Stimulated activated naive CD8-positive, alpha-beta T cell treated with anti-CD3 and anti-CD28 coated beads, Interleukin-15, Interleukin-2, amounts not matched to agents 100 U/mL and 50 U/mL, for 24 hours (primary cell): Measurements from ENCODE around the gene SMC6.
A peak's percentile ranks its signal among the peaks of the same experiment; 100 is the strongest.

ENCODE experiments used
- ATAC-seq: fragments of 150-1000 bp; cut with Tn5 transposase; one replicate; pipeline ENCODE4 v1.10.0; 2021
- DNase-seq: peaks from one replicate; pipeline ENCODE4 v3.0.0; 2021

Gene SMC6

DNA sequence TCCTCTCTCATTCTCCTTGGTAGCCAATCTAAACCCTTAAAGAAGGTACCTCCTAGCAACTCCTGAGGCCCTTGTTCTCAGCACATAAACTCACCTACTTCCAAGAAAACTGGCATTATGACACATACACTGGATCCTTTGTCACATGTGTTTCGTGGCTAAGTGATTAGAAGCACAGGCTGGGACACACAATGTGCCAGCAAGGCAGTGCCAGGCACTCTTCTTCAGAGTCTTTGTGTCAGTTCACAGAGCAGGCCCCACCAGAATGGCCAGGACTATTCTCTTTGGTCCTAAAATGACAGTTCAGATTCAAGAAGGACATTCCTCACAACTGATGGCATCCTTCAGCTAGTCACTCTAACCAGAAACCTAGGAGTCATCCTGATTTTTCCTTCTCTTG is 40.3 kb downstream of the SMC6 start:
- ATAC-seq (no peak), DNase-seq (no peak)

GRCh38 chr2:17710547-17711248 is 42.9 kb downstream of the SMC6 start:
- ATAC-seq = no peak
- no peak for DNase-seq

- ATAC-seq = peak; percentile 14
- DNase-seq = no peak
Measured at GRCh38 chr2:17709897-17710296, 43.7 kb downstream of the SMC6 start.

DNA sequence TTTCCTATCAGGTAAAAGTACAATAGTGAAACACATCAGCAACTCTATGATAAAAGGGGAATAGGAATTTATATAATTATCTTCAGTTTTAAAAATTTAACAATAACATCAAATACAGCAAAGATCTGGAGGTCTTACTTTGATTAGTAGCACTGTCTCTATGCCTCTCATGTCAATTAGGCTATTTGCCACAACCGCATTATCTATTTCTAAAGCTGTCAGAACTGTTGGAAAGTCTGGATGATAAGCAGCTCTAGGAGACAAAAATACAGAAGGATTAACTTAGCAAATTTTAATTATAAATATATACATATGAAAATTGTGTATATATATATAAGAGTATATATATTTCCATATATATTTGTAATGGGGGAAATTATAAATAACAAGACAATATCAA is 45.1 kb downstream of the SMC6 start:
- ATAC-seq (no peak), DNase-seq (no peak)

DNA sequence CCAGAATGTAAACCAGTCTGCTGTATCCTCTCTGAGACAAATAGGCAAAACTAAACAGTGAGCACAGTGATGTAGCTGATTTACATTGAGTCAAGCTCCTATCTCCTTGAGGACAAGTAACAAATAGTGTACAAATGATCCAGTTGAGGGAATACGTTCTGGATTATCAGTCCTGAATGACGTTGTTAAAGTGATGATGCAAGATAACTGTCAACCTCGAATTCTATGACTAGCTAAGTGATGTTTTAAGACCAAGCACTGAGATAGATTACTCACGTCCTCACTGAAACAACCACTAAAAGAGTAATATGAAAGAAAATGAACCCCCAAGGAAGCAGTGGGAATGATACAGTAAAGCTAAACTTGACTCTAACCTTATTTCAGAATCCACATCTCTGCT is 46.8 kb downstream of the SMC6 start:
- DNase-seq (no peak), ATAC-seq (no peak)

- no peak for ATAC-seq
- no peak for DNase-seq
Measured at GRCh38 chr2:17690776-17691175, 62.8 kb downstream of the SMC6 start.

DNA sequence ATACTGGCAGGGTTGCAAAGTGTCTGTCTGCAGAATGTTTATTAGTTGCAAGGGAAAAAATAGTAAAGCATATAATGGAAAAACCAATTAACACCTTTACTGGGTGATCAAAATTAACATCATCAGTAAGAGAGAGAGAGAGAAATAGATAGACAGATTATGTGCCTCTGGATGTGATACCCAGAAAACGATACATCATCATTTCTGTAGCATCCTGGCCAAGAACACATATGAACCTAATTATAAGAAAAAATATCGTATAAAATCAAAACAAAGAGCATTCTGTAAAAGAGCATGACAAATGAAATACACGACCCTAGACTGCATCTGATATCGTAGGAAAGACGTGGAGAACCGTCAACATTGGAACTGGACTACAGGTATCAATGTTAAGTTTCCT is 64.6 kb downstream of the SMC6 start:
- DNase-seq = no peak
- ATAC-seq = no peak

DNA sequence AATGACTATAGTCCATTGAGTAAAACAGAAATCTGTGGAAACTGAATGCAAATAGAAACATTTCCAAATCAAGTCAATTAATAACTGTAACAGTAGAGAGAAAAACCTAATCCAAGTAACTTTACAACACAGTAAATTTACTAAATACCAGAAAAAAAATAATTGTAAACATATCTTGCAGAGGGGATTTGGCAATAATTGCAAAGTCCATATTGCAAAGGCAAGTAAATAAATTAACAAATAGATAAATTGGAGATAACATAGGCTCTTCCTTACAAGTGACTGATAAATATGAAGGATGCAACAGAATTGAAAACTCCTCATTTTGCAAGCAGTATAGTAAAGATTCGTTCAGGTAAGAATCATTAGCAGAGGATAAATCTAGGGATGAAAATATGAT is 65.0 kb downstream of the SMC6 start:
- ATAC-seq = no peak

GRCh38 chr2:17683981-17684380 is 69.6 kb downstream of the SMC6 start:
- ATAC-seq (no peak), DNase-seq (no peak)

More for the DNA sequence above, 65.0 kb downstream of the SMC6 start:
- no peak for DNase-seq

GRCh38 chr2:17682098-17682857 is 71.3 kb downstream of the SMC6 start:
- ATAC-seq (no peak), DNase-seq (no peak)

GRCh38 chr2:17680119-17680518 is 73.5 kb downstream of the SMC6 start:
- ATAC-seq (no peak), DNase-seq (no peak)

DNA sequence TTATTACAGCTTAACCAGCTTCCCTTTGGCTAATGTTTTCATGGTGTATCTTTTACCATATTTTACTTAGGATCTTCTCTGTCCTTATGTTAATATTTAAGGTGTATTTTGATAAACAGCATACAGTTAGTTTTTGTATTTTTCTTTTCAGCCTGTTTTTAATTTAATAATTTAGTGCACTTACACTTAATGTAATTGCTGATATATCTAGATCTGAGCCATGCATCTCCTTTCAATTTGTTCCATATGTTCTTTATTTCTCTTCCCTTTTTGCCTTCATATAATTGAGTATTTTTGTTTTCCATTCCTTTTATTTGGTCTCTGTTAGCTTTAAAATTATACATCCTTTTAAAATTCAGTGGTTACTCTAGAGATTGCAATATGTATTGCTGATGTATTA is 78.8 kb downstream of the SMC6 start:
- DNase-seq = no peak

GRCh38 chr2:17672583-17673317 is 80.9 kb downstream of the SMC6 start:
- DNase-seq (no peak), ATAC-seq (peak; percentile 59)

More for the DNA sequence above, 78.8 kb downstream of the SMC6 start:
- ATAC-seq = no peak

DNA sequence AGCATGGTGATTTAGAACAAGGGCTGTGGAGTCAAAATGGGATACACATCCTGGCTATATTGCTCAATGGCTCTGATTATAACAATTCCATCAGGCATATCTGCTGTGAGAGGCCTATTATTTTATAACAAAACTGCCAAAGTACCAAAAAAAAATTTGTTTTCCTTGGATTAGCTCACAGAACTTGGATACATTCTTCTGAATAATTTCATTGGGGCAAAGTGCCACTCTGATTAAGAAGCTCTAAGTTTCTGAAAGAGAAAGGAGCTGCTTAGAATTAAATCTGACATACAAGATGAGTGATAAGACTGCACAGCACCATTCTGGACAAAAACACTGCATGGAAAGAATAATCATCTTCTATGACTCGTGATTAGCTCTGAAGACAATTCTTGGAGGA is 85.7 kb downstream of the SMC6 start:
- ATAC-seq (no peak), DNase-seq (no peak)

DNA sequence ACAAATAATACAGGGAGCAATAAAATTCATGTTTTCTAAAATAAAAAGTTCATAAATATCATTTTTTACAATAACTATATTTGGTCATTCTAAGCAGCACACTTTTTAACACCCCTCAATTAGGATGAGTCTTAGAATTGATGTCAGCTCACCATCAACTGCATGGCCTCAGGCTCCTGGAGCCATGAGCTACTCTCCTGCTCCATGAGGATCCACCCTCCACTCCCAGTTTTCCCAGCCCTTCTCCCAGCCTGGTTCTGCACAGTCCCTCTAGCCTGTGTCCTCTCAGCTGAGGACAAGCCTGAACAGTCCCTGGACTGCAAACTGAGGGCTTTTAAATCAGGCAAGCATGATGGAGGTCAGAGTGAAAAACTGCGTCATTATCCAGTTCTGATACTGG is 89.1 kb downstream of the SMC6 start:
- no peak for ATAC-seq
- no peak for DNase-seq

DNA sequence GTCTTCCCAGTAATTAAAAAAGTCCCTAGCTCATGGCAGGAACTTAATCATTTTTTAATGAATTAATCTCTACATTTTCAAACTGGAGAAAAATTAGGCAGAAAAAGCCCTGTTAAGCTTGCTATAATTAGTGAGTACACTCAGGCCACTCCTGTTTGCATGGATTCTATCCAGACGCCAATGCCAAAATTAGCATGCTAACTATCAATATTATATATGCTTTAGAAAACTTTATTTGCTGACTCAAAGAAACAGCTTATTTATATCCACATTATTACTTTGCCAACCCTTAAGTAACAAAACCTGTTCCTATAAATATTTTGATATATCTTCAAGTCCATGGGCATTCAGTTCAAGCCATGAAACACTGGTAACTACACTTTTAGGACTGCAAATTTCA is 90.9 kb downstream of the SMC6 start:
- no peak for ATAC-seq

GRCh38 chr2:17661460-17661859 is 92.2 kb downstream of the SMC6 start:
- DNase-seq = no peak
- ATAC-seq = no peak

More for the DNA sequence above, 90.9 kb downstream of the SMC6 start:
- DNase-seq = no peak

GRCh38 chr2:17660219-17660618 is 93.4 kb downstream of the SMC6 start:
- no peak for ATAC-seq
- DNase-seq = no peak

- DNase-seq (no peak), ATAC-seq (peak; percentile 82)
Measured at GRCh38 chr2:17658251-17658843, 95.3 kb downstream of the SMC6 start.

- ATAC-seq = no peak
- no peak for DNase-seq
Measured at GRCh38 chr2:17657759-17658158, 95.9 kb downstream of the SMC6 start.

DNA sequence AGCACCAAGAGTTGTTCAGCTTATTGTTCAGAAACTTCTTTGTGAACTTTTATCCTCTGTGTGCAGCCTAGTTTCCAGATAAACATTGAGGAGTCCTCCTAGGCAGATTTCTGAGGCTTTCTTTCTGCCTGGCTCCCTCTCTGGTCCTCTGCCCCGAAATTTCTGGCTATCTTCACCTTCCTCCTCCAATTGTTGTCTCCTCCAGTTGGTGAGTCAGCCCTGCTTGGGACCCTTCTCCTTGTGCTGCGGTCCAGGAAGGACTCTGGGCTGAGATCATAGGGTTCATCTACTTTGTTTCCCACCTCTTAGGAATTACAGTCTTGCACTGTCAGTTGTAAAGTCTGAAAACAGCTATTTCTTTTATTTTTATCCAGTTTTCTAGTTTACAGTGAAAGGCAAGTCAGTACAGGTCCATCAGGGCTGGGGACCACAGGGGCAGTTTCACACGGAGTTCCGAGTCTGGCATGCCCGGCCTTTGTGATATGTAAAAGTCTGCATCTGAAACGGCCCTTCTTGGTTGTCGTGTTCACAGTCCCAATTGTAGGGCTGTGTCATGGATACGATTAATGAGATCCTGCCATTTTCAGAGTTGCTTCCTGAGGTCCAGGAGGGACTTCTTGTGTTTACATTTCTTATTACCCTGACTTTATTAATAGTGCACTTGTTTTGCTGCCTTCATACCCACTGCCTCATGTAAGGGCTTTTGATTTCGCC is 100.8 kb downstream of the SMC6 start:
- ATAC-seq = no peak
- DNase-seq = no peak

DNA sequence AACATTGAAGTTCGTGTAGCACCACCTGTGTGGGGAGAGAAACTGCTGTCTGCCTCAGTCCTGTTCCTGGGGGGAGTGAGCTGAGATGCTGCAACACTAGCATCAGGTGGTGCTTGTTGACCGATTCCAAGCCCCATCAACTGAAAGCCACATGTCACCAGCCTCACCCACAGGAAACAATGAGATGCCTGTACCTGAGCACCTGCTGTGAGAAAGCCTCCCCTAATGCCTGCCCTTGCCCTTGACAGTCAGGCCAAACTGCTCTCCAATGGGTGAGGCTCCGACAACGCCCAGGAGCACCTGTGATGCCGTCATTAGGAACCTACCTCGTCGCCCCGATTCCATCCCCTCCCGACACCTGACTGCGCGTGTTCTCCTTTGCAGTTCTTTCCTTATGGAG is 104.6 kb downstream of the SMC6 start:
- ATAC-seq = no peak

More for the DNA sequence above, 104.6 kb downstream of the SMC6 start:
- DNase-seq = no peak
